Hepatocyte (in vitro differentiated cells): ENCODE data around the gene FLACC1. TPM values are rescaled to one million over a fixed set of nuclear protein-coding genes. Genes with fewer than 3 reads are reported as not detected.

ENCODE experiments used
- DNase-seq: peaks from one replicate; pipeline ENCODE4 v3.0.0-alpha.2; 2016; ENCODE audit warnings: low spot score
- H2AFZ ChIP-seq: fragments of 200-600 bp; sonication (generic); 2 replicates; pipeline ENCODE4 v1.6.0; 2016; ENCODE audit warnings: antibody characterized with exemption, mild to moderate bottlenecking
- H3K27ac ChIP-seq: fragments of 200-600 bp; sonication (generic); 2 replicates; pipeline ENCODE4 v1.5.1; 2016; ENCODE audit warnings: mild to moderate bottlenecking
- H3K27me3 ChIP-seq: fragments of 200-600 bp; sonication (generic); 2 replicates; pipeline ENCODE4 v1.6.1; 2016
- H3K36me3 ChIP-seq: fragments of 200-600 bp; sonication (generic); replicated peaks from 2 replicates; pipeline ENCODE4 v1.5.1; 2016; ENCODE audit warnings: low read depth; ENCODE audit not compliant: insufficient read depth
- H3K4me1 ChIP-seq: fragments of 200-600 bp; sonication (generic); 2 replicates; pipeline ENCODE4 v1.5.1; 2016; ENCODE audit warnings: mild to moderate bottlenecking, moderate library complexity; ENCODE audit not compliant: insufficient read depth
- H3K4me2 ChIP-seq: fragments of 200-600 bp; sonication (generic); 2 replicates; pipeline ENCODE4 v1.6.0; 2016
- H3K4me3 ChIP-seq: fragments of 200-600 bp; sonication (generic); 2 replicates; pipeline ENCODE4 v1.5.1; 2016; ENCODE audit warnings: mild to moderate bottlenecking
- H3K79me2 ChIP-seq: fragments of 200-600 bp; sonication (generic); 2 replicates; pipeline ENCODE4 v1.6.0; 2017; ENCODE audit warnings: mild to moderate bottlenecking
- H3K9me2 ChIP-seq: fragments of 200-600 bp; sonication (generic); replicated peaks from 2 replicates; pipeline ENCODE4 v1.6.0; 2017; ENCODE audit warnings: mild to moderate bottlenecking; ENCODE audit not compliant: insufficient read depth
- H3K9me3 ChIP-seq: fragments of 200-600 bp; sonication (generic); 2 replicates; pipeline ENCODE4 v1.5.1; 2016; ENCODE audit warnings: low read depth, mild to moderate bottlenecking
- H4K20me1 ChIP-seq: fragments of 200-600 bp; sonication (generic); 2 replicates; pipeline ENCODE4 v1.6.0; 2016; ENCODE audit warnings: mild to moderate bottlenecking; ENCODE audit not compliant: insufficient read depth, poor library complexity, severe bottlenecking
- EZH2 ChIP-seq: fragments of 200-600 bp; sonication (generic); IDR thresholded peaks from 2 replicates; pipeline ENCODE4 v1.6.1; 2016; ENCODE audit warnings: antibody characterized with exemption, mild to moderate bottlenecking, borderline replicate concordance
- EZH2phosphoT487 ChIP-seq: fragments of 200-600 bp; sonication (generic); IDR thresholded peaks from one replicate; pipeline ENCODE4 v1.6.1; 2018; ENCODE audit warnings: antibody characterized with exemption, mild to moderate bottlenecking, low read depth, moderate library complexity; ENCODE audit not compliant: unreplicated experiment, severe bottlenecking
- WGBS: methylation state at CpG from one replicate; pipeline ENCODE4 v1.1.6; 2016; ENCODE audit warnings: low lambda C conversion rate; ENCODE audit errors: missing lambda C conversion rate; 5-methylcytosine and 5-hydroxymethylcytosine counted together
- polyA plus RNA-seq: library from polyadenylated mRNA; unstranded; fragments of >200 nt; fragmentation: Nextera tagmentation; extraction: Ambion mirVana; gene quantifications from 2 replicates; pipeline ENCODE4 v1.2.1, GENCODE V29; 2016
- total RNA-seq: library from RNA; depleted of rRNA; stranded (reverse); fragments of >200 nt; gene quantifications from 2 replicates; pipeline ENCODE4 v1.2.3, GENCODE V29; 2014
- TF ChIP-seq, protein P1 (sequence below): fragments of 200-600 bp; sonication (generic); IDR thresholded peaks from 2 replicates; pipeline ENCODE4 v1.5.1; 2016; ENCODE audit warnings: antibody characterized with exemption, mild to moderate bottlenecking; ENCODE audit not compliant: poor library complexity

FLACC1 gene
- total and polyA plus RNA-seq, 2 experiments from 2014 or later: 0.34 to 0.80 TPM

DNA sequence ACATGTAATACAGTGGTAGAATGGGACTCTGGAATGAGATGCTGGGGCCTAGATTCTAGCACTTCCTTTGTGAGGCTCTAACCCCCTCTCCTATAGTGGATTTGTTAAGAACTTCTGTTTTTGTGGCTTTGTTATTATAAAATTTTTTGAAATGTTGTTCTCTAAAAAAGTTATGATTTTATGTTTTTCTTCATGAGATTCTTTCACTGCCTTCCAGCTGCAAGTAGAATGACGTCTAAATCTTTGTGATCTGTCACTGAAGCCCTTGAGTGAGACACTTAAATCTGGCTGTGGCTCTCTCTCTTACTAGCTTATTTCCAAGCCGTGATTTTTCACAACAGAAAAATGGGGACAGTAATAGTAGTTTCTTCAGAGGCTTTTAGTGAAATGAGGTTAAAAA, 95.2 kb downstream of the FLACC1 start:
- whole genome bisulfite sequencing: 72% methylated on average over 2 of the region's 2 CpGs
- Histone ChIP-seq H3K9me2 (no peaks in the 10 kb centered on the region), H3K79me2 (peaks cover 61% of the 10 kb centered on the region), H4K20me1 (no peaks in the 10 kb centered on the region), H3K9me3 (no peaks in the 10 kb centered on the region), H3K4me2 (no peak overlapping the region), H3K4me1 (peaks cover 16% of the 10 kb centered on the region), H3K4me3 (no peak overlapping the region), H3K36me3 (no peaks in the 10 kb centered on the region), H3K27ac (no peak overlapping the region), H2AFZ (no peak overlapping the region), H3K27me3 (no peaks in the 10 kb centered on the region)
- no peak for DNase-seq
- TF ChIP-seq EZH2 (no peak), EZH2phosphoT487 (no peak)
- TF ChIP-seq, protein P1, sequence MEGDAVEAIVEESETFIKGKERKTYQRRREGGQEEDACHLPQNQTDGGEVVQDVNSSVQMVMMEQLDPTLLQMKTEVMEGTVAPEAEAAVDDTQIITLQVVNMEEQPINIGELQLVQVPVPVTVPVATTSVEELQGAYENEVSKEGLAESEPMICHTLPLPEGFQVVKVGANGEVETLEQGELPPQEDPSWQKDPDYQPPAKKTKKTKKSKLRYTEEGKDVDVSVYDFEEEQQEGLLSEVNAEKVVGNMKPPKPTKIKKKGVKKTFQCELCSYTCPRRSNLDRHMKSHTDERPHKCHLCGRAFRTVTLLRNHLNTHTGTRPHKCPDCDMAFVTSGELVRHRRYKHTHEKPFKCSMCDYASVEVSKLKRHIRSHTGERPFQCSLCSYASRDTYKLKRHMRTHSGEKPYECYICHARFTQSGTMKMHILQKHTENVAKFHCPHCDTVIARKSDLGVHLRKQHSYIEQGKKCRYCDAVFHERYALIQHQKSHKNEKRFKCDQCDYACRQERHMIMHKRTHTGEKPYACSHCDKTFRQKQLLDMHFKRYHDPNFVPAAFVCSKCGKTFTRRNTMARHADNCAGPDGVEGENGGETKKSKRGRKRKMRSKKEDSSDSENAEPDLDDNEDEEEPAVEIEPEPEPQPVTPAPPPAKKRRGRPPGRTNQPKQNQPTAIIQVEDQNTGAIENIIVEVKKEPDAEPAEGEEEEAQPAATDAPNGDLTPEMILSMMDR: no peak

DNA sequence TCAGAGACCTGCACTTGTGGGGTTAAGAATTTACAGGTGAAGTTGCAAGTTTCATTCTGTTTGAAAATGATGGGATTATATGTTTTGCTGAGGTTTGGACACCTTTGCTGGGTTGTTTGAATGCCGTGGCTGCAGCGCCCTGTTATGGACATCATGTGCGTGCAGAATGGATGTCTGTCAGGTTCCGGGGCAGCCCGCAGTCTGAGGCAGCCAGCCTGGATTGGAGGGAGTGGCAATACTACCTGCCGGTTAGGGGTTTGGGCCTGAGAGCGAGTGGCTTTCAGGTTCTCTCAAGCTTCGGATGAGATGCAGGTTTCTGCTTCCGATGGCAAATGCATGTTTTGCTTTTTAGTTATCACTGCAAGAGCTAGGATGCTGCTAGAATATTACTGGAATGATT, 95.7 kb downstream of the FLACC1 start:
- TF ChIP-seq EZH2 (no peak), EZH2phosphoT487 (no peak)
- TF ChIP-seq, protein P1: no peak
- Histone ChIP-seq H3K36me3 (no peaks in the 10 kb centered on the region), H3K79me2 (peaks cover 61% of the 10 kb centered on the region), H2AFZ (no peak overlapping the region), H3K4me3 (no peak overlapping the region), H3K27me3 (no peaks in the 10 kb centered on the region), H3K4me2 (no peak overlapping the region), H3K9me3 (no peaks in the 10 kb centered on the region), H3K27ac (no peak overlapping the region), H3K4me1 (peaks cover 16% of the 10 kb centered on the region), H3K9me2 (no peaks in the 10 kb centered on the region), H4K20me1 (no peaks in the 10 kb centered on the region)
- 91% methylated on average over 9 of the region's 9 CpGs for WGBS
- no peak for DNase-seq

DNA sequence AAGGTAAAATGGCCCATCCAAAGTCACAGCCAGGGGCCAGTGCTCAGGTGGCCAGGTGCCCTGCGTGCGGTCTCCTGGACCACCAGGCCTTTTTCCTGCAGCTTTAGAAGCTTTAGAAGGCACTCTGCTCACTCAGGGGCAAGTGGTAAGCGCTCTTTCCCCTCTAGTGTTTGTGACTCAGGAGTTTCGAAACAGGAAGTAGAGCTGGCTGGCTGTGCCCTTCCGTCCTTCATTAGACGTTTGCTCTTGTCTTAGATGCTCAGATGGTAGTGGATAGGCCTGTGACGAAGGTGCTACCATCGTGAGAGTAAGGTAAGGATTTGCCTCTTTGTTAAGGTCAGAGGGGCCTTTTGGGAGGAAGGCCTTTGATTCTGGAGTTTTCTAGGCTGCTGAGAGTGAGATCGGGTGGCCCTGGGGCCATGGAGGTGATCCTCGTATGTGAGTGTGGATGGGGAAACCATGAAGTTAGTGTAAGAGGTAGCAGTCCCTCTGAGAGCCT, 96.8 kb downstream of the FLACC1 start, which contains the start of gene CASP8:
Gene CASP8 (plus strand): TSS at position 235 of the 499 bp plus-strand sequence. CDS start 5,951 bp downstream, outside the sequence.
- H3K27ac ChIP-seq: peak within 1 kb of the TSS; percentile 94
- WGBS: 90% methylated on average over 10 of the region's 10 CpGs
- no peaks in the 10 kb centered on the region for H3K36me3 ChIP-seq
- H3K4me1 ChIP-seq: peaks cover 16% of the 10 kb centered on the region
- H3K4me2 ChIP-seq: peak within 1 kb of the TSS; percentile 86
- no peaks in the 10 kb centered on the region for H4K20me1 ChIP-seq
- no peak for TF ChIP-seq EZH2
- TF ChIP-seq, protein P1: no peak
- TF ChIP-seq EZH2phosphoT487: no peak
- no peak within 1 kb of the TSS for H3K4me3 ChIP-seq
- peaks cover 58% of the 10 kb centered on the region for H3K79me2 ChIP-seq
- no peak within 1 kb of the TSS for H2AFZ ChIP-seq
- H3K9me2 ChIP-seq: no peaks in the 10 kb centered on the region
- no peaks in the 10 kb centered on the region for H3K27me3 ChIP-seq
- DNase-seq: no peak
- no peaks in the 10 kb centered on the region for H3K9me3 ChIP-seq
